Inflammatory macrophage (primary cell): Measurements from ENCODE around the gene TELO2.

ENCODE experiments used
- DNase-seq, 2 donors: peaks; one replicate each; pipeline ENCODE4 v3.0.0-alpha.2; 2020 to 2022

TELO2 gene

GRCh38 chr16:1539720-1540555, 46.8 kb downstream of the TELO2 start:
- DNase-seq = no peak

DNA sequence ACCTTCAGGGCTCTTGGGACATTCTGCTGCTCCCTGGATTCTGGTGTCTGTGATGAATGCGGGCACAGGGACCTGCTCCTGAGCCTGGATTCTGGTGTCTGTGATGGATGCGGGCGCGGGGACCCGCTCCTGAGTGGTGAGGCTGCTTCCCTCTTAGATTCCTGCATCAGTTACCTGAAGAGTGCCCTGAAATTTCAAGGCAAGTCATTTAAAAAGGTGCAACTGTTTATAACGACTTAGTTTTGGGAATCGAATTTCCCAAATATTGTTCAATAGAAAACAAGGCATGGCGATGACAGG, 47.3 kb downstream of the TELO2 start:
- no peak for DNase-seq

GRCh38 chr16:1541293-1542165, 48.4 kb downstream of the TELO2 start:
- no peak for DNase-seq

- no peak for DNase-seq
Observed at GRCh38 chr16:1542166-1542500, 49.0 kb downstream of the TELO2 start.

GRCh38 chr16:1542533-1542932, 49.4 kb downstream of the TELO2 start:
- DNase-seq = no peak

DNA sequence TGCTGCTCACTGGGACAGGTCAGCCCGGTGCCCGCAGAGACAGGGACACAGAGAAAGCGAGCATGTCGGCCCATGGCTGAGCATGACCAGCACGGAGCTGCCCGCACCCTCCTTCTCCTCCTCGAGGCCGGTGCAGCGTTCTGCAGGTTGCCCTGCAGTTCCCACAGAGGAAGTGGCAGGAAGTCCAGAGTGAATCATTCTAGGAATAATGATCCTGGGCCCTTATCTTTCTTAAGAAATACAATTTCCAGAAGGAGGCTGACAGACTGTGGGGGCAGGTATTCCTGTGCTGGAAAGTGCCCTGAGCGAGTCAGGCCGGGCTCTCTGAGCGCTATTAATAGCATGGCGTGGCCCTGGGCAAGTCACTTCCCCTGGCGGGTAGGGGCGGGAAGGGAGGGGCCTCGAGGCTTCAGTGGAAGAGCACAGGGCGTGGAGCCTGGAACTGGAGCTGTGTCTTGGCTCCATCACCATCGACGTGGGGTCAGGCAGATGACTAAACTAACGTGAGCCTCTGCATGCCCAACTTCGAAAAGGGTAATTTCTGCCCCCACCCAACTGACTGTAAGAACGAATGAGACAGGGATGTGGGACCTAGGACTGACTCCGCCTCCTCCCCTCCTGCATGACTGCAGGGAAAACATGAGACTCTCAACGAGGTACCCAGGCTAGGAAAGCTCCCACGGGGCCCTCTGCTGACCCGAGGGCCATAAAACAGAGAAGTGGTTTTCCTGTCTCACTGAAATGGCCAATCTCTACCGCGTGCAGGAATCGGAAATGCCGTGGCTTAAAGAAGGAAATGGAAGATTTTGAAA, 50.1 kb downstream of the TELO2 start:
- peak; percentile 89 to 92 for DNase-seq

DNA sequence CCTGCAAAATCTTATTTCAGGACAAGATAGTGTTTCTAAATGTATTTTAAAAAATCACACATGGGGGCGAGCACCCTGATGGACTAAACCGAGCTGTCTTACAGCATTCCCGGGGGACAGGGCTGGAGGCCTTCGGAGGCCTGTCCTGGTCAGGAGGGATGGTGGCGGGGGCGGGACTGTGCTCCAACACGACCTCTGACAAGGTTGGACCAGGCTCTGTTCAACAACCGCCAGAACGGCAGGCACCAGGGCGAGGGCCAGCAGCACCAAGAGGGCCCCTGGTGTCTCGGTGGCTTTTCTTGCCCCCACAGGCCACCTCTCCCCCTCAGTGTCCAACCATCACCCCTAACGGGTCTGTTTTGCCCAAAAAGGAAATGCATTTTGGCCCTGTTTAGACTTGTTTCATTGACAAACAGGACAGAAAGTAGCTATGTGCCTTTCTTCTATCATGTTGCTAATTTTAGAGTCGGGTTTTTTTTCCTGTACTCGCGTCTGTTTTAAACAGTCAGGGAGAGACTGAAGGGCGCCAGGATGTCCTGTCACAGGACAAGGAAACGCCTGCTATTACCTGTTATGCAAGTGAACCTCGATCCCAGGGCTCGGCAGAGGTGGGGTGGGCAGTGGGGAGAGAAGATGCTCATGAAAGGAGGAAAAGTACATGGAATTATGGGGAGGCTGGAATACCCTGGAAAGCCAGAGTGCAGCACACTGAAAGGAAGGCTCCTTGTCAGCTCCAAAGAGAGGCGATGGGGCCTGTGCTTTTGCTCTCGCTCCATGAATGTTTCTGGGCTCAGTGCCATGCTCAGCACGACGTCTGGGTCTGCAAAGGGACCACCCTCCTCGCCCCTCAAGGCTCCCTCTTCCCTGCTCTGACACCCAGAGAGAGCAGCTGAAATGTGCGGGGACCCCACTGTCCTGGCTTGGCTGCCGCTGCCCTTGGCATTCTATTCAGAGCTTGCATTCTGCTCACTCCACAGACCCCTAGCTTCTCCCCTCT, 52.2 kb downstream of the TELO2 start:
- no peak for DNase-seq

GRCh38 chr16:1546430-1546829, 53.3 kb downstream of the TELO2 start:
- DNase-seq = no peak

- no peak for DNase-seq
Observed at GRCh38 chr16:1548233-1548632, 55.1 kb downstream of the TELO2 start.

GRCh38 chr16:1548727-1549126, 55.6 kb downstream of the TELO2 start:
- DNase-seq = no peak

DNA sequence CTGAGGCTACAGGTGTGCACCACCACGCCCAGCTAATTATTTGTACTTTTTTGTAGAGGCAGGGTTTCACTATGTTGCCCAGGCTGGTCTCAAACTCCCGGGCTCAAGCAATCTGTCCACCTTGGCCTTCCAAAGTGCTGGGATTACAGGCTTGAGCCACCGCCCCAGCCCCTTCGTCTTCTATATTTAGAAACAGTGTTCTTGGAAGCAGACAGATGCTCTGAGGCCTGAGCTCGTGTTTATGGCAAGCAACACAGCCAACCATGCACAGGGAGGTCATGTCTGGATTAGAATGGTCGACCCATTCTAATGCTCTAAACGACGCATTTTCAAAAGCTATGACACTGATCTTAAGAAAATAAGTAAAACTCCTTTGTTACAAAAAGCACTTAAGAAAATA, 56.9 kb downstream of the TELO2 start:
- no peak for DNase-seq

DNA sequence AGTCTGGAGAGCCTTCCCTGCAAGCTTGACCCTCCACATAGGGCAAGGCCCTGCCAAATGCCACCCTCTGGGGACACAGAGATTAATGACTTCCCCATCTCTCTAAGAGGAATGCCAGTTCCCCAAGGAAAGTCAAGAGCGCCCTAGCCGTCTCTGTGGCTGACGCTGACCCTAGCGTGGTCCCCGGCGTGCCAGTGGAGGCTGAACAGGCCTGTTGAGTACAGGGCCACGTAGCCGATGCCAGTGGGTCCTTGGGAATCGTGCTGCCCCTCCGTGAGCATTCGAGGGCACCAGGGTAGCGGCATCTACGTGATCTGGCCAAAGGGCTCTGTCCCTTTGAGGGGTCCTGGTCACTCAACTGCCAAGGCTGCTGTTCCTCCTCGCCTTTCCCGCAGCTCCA, 57.5 kb downstream of the TELO2 start:
- DNase-seq = no peak

GRCh38 chr16:1551166-1551565, 58.0 kb downstream of the TELO2 start:
- no peak for DNase-seq

GRCh38 chr16:1552129-1552528, 59.0 kb downstream of the TELO2 start:
- no peak for DNase-seq

DNA sequence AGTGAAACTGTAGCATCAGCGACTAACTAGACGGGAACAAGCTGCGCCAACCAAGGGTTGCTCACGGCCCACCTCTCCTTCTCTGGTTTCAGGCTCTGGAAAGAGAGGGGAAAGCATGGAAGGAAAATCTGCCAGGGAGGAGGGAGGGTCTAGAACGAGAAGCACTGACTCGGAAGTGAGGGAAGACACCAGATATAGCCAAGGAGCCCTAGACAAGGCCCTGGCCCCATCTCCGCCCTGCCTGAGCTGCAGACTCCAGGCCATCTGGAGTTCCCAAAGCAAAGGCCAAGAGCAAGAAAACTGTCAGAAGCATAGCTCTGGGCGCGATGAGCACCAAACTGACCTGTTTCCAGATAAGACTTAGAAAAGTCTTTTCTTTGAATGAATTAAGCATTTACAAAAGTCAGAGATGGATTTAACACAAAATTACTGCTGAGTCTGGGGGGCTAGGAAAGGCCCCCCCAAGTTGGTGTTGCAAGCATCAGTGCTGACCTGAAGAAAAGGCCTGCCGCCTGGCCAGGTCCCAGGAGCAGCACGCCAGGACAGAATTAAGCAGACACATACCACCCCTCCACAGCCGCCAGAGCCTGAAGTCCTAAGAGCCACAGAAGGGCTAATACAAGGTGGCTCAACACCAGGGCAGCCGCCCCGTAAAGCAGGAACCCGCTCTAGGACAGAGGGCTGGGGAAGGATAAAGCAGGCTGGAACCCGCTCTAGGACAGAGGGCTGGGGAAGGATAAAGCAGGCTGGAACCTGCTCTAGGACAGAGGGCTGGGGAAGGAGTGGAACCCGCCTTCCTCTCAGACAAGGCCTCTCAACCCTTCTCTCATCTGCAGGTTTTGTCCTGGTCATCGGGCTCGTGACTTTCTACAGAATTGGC, 61.0 kb downstream of the TELO2 start:
- DNase-seq = no peak

- DNase-seq = no peak
Observed at GRCh38 chr16:1554826-1555445, 61.8 kb downstream of the TELO2 start.

GRCh38 chr16:1556254-1556653, 63.1 kb downstream of the TELO2 start:
- DNase-seq = no peak

- DNase-seq = no peak
Observed at GRCh38 chr16:1557074-1557473, 63.9 kb downstream of the TELO2 start.

DNA sequence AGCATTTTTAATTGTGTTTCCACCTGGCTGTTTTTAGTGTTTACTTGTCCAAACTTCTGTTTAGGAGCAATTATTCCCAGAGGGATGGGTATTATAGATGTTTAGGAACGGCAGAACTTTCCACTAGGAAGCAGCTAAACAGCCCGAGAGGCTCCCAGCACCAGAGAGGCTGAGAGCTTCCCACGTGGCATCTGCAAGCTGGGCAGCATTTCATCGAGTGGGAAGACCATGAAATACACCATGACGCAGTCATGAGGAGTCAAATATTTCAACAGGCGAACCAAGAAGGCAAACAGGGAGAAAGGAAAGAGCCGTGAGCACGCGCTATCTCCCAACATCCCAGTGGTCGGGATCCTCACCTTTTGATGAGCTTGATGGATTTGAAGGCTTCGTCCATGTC, 64.4 kb downstream of the TELO2 start:
- DNase-seq = no peak

- DNase-seq = no peak
Observed at GRCh38 chr16:1559446-1559975, 66.4 kb downstream of the TELO2 start.
